ENCODE data around the gene ERGIC3.

DNA sequence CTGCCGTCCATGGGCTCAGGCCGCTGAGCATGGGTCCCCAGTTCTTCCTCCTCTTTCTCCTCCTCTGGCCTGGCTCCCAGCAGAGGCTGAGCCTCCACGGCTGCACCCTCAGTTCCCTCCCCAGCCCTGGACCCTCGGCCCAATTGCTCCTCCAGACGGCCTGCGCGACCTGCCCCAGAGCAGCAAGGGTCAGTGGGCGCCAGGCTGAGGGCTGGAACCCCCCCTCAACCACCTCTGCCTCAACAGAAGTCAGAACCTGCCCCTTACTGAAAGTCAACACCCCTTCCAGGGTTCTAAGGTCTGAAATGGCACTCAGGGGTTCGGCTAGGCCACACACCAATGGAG is 57.9 kb downstream of the ERGIC3 start:
- TF ChIP-seq EP300 (IDR thresholded peaks at IDR 0.05) (no peak), CTCF (IDR thresholded peaks at IDR 0.05) (no peak), POLR2A (IDR thresholded peaks at IDR 0.05; ENCODE audit: low read depth) (no peak)
